Heart right ventricle (tissue), 16 donors: ENCODE results near the gene KIF15. TPM values are rescaled to one million over a fixed set of nuclear protein-coding genes. Genes with fewer than 3 reads are reported as not detected.

Experiments
- ATAC-seq, 8 donors: fragments of 200-7000 bp; cut with Tn5 transposase; one replicate each; pipeline ENCODE4 v1.9.1; 2020; ENCODE audit warnings: mild to moderate bottlenecking in 8 of 8, moderate library complexity in 8 of 8, moderate number of reproducible peaks in 1 of 8
- DNase-seq, 2 donors: peaks; one replicate each; pipeline ENCODE4 v3.0.0-alpha.2; 2020
- H3K27ac ChIP-seq, 10 donors: fragments of 200-600 bp; sonication (generic) in 2 of 10; one replicate each; pipeline versions ENCODE4 v1.5.0 to v1.8.0; 2020 to 2022; ENCODE audit warnings: mild to moderate bottlenecking in 3 of 10
- H3K27me3 ChIP-seq, 7 donors: fragments of 200-600 bp; one replicate each; pipeline ENCODE4 v1.8.0; 2021 to 2022; ENCODE audit warnings: mild to moderate bottlenecking in 2 of 7
- H3K36me3 ChIP-seq, 9 donors: fragments of 200-600 bp; sonication (generic) in 1 of 9; one replicate each; pipeline versions ENCODE4 v1.5.0 to v1.8.0; 2020 to 2022; ENCODE audit warnings: mild to moderate bottlenecking in 2 of 9
- H3K4me1 ChIP-seq, 9 donors: fragments of 200-600 bp; sonication (generic) in 1 of 9; one replicate each; pipeline versions ENCODE4 v1.5.0 to v1.8.0; 2020 to 2022; ENCODE audit warnings: mild to moderate bottlenecking in 4 of 9
- H3K4me3 ChIP-seq, 10 donors: fragments of 200-600 bp; sonication (generic) in 2 of 10; one replicate each; pipeline versions ENCODE4 v1.5.0 to v1.8.0; 2020 to 2022; ENCODE audit warnings: mild to moderate bottlenecking in 7 of 10, moderate library complexity in 2 of 10
- H3K9me3 ChIP-seq, 11 donors: fragments of 200-600 bp in 10 of 11; sonication (generic) in 2 of 11; one replicate each; pipeline versions ENCODE4 v1.5.0 to v1.8.0; 2013 to 2022; ENCODE audit warnings: mild to moderate bottlenecking in 2 of 11, control low read depth in 1 of 11, moderate library complexity in 1 of 11
- WGBS, 2 donors: extraction: QIAGEN DNeasy Blood & Tissue Kit; methylation state at CpG; one replicate each; pipeline ENCODE4 v1.1.7; 2013; ENCODE audit warnings: inconsistent platforms in 1 of 2; 5-methylcytosine and 5-hydroxymethylcytosine counted together
- intact Hi-C, 10 donors: fragments of 100-400 bp; cut with DNase I; formaldehyde crosslinking; loops; one replicate each; pipeline versions ENCODE4 v1.11.1 to v1.14.2; 2022
- long read RNA-seq, 3 donors: library from polyadenylated mRNA; unstranded; transcript quantifications; one replicate each; pipeline ENCODE4 v2.0.0, GENCODE V29; 2020 to 2021
- polyA plus RNA-seq, 2 donors: library from polyadenylated mRNA; stranded (reverse); fragments of 200-250 nt; gene quantifications; one replicate each; pipeline ENCODE4 v1.2.3, GENCODE V29; 2013
- total RNA-seq, 10 donors: library from RNA; stranded (reverse); fragmentation: NEBNext Ultra II Directional in 3 of 10; extraction: Animal tissue kit (Norgen Biotek cat#: 25700) in 3 of 10; gene quantifications; one replicate each; pipeline versions ENCODE4 v1.2.1 to v1.2.4, GENCODE V29; 2021 to 2023
- TF ChIP-seq, protein P1 (sequence below), 9 donors: fragments of 200-600 bp; sonication (generic) in 2 of 9; IDR thresholded peaks; one replicate each; pipeline versions ENCODE4 v1.5.0 to v1.8.0; 2021 to 2022; ENCODE audit warnings: antibody characterized with exemption in 9 of 9, mild to moderate bottlenecking in 5 of 9, moderate library complexity in 1 of 9
- donor health status: Arrhythmogenic right ventricular cardiomyopathy.
- donor health status: ischemic (EF 13 %, LVEDD 7.1; RV severe dilation, severe dysfunction).
- donor health status: healthy with polysubstance abuse.
- donor health status: DM: no; HTN: yes; CAD: no.
- donor health status: DM: no; HTN: no; CAD: no.
- donor health status: ischemic (EF 25% LVEDD 6.9; RV normal size, moderate dysfunction).
- donor health status: ischemic (EF 25% LVEDD 5.7; RV mildly dilated, moderate dysfunction).
- donor health status: healthy.
- donor health status: DM: yes; HTN: yes; CAD: no.
- donor health status: Ischemic cardiomyopathy.
- donor health status: ischemic (EF 35%, LVEDD 5.7; RV mildly dilated, moderate dysfunction).
- donor health status: nonischemic (EF 11% LVEDD 7.7; RV severe dilation, severe dysfunction).
- donor health status: DM: yes; HTN: yes; CAD: no.
- donor health status: PGD.
- donor health status: ischemic (EF 29% LVEDD 5.4; RV normal size, mild dysfunction).
- donor health status: nonischemic (EF 23%, LVEDD 6.1; RV moderate dilation, normal function).

The KIF15 gene, protein sequence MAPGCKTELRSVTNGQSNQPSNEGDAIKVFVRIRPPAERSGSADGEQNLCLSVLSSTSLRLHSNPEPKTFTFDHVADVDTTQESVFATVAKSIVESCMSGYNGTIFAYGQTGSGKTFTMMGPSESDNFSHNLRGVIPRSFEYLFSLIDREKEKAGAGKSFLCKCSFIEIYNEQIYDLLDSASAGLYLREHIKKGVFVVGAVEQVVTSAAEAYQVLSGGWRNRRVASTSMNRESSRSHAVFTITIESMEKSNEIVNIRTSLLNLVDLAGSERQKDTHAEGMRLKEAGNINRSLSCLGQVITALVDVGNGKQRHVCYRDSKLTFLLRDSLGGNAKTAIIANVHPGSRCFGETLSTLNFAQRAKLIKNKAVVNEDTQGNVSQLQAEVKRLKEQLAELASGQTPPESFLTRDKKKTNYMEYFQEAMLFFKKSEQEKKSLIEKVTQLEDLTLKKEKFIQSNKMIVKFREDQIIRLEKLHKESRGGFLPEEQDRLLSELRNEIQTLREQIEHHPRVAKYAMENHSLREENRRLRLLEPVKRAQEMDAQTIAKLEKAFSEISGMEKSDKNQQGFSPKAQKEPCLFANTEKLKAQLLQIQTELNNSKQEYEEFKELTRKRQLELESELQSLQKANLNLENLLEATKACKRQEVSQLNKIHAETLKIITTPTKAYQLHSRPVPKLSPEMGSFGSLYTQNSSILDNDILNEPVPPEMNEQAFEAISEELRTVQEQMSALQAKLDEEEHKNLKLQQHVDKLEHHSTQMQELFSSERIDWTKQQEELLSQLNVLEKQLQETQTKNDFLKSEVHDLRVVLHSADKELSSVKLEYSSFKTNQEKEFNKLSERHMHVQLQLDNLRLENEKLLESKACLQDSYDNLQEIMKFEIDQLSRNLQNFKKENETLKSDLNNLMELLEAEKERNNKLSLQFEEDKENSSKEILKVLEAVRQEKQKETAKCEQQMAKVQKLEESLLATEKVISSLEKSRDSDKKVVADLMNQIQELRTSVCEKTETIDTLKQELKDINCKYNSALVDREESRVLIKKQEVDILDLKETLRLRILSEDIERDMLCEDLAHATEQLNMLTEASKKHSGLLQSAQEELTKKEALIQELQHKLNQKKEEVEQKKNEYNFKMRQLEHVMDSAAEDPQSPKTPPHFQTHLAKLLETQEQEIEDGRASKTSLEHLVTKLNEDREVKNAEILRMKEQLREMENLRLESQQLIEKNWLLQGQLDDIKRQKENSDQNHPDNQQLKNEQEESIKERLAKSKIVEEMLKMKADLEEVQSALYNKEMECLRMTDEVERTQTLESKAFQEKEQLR (N-terminal part only)
- total RNA-seq (1 to 10 TPM in 1 of 10 donors, under 1 TPM in 9; 0.17 to 1.9 (median 0.50) TPM), polyA plus RNA-seq (under 1 TPM; 0.22 to 0.32 TPM)
- long read RNA-seq, donor 1, partial matches to known transcripts: 0 of 1 reads
- long read RNA-seq, donor 1, other reads (novel, unspliced or antisense): 1 of 1 reads
- long read RNA-seq, donor 2: 0 reads
- long read RNA-seq, donor 3: 0 reads

DNA sequence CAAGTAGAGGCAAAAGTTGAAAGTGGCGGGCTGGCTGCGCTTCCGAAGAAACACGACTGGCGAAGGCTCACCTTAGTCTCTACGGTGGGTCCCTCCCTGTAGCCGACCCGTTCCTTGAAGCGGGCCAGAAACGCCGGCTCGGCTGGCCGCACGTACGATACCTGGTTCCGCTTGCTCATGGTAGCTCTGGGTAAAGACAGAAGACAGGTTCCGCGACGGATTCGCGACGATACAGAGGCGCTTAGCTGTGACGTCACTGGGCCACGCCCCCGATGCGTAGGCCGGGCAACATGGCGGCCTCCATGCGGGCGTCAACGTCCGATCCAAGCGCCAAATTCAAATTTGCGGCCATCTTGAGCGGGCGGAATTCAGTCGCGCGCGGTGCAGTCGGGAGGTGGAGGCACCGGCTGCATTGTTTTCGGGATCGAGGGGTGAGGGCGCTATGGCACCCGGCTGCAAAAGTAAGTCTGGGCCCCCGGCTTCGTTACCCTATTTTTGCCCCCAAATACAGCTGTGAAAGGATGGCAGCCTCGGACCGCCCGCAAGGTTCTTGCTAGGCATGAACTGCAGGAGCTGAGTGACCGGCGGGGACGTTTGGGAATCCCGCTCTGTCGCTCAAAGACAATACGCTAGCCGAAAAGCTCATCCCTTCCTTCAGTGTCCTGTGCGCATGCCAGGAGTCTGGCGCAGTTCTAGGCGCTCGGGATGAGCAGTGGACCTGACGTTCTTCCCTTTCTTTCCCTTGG is at the start of gene KIF15, which contains the start of gene KIAA1143:
Gene KIF15 (plus strand): TSS at position 371 of the 746 bp plus-strand sequence. CDS start 72 bp downstream, at position 443.
Gene KIAA1143 (minus strand): TSS at position 196 of the 746 bp plus-strand sequence. CDS start 17 bp downstream, at position 179.
- ATAC-seq: peak; percentile 99 to 100 (median 100)
- Histone ChIP-seq H3K4me1 (peaks cover 0 to 21% (median 12%) of the 10 kb centered on the region in 9 donors), H3K27me3 (no peaks in the 10 kb centered on the region), H3K27ac (peak within 1 kb of the TSS in 9 of 10 donors; percentile 26 to 92 (median 75)), H3K4me3 (peak within 1 kb of the TSS; percentile 56 to 94 (median 86)), H3K36me3 (peaks cover 0 to 26% (median 5%) of the 10 kb centered on the region in 9 donors), H3K9me3 (peaks cover 0 to 37% (median 0%) of the 10 kb centered on the region in 11 donors)
- TF ChIP-seq, protein P1, sequence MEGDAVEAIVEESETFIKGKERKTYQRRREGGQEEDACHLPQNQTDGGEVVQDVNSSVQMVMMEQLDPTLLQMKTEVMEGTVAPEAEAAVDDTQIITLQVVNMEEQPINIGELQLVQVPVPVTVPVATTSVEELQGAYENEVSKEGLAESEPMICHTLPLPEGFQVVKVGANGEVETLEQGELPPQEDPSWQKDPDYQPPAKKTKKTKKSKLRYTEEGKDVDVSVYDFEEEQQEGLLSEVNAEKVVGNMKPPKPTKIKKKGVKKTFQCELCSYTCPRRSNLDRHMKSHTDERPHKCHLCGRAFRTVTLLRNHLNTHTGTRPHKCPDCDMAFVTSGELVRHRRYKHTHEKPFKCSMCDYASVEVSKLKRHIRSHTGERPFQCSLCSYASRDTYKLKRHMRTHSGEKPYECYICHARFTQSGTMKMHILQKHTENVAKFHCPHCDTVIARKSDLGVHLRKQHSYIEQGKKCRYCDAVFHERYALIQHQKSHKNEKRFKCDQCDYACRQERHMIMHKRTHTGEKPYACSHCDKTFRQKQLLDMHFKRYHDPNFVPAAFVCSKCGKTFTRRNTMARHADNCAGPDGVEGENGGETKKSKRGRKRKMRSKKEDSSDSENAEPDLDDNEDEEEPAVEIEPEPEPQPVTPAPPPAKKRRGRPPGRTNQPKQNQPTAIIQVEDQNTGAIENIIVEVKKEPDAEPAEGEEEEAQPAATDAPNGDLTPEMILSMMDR (IDR thresholded peaks at IDR 0.05): peak in 3 of 9 donors; percentile 23 to 30 (median 29)
- intact Hi-C loops: loop anchor here in 6 of 10 donors (1.0 to 10.0 kb wide), 8 partner anchors 32 to 247 kb away; partner anchors contain the start of genes TMEM42 (in 5 of the 6), ZNF502 (in 2 of the 6) and ZNF501 (in 1 of the 6)
- WGBS, 2 donors: 0 to 2% methylated on average over 64 of the region's 64 CpGs
- DNase-seq: peak; percentile 95 to 97

DNA sequence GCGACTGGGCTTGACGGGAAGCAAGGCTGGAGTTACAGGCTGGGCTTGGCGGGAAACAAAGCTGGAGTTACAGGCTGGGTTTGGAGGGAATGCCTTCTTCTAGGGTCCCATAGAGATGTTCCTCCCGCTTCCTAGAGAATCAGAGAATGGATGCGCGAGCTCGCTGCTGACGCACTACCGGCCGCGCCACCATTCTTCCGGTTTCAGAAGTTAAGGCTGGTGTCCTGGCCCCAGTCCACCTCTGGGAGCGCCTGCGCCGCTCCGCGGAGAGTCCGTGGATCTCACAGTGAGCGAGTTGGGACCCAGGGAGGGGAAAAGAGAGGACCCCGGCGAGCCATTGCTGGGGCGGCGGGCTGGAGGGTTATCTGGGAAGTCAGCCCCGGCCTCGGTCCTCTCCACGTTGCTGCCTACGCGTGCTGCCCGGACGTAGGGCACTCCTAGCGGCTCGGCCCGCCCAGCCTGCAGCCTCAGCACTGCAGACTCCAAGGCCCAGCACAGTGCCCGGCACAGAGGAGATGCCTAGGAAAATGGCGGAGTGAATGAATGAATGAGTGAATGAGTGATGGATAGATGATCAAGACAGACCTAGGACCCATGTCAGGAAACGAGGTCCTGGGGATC is 49.0 kb upstream of the KIF15 start, which contains the start of gene ZNF502:
Gene ZNF502 (plus strand): TSS at position 206 of the 621 bp plus-strand sequence. CDS start 7,602 bp downstream, outside the sequence.
- H3K4me3 ChIP-seq: peak within 1 kb of the TSS; percentile 67 to 97 (median 83)
- TF ChIP-seq, protein P1 (IDR thresholded peaks at IDR 0.05): peak in 8 of 9 donors; percentile 10 to 58 (median 44)
- peak within 1 kb of the TSS in 9 of 10 donors; percentile 41 to 82 (median 73) for H3K27ac ChIP-seq
- peaks cover 0 to 37% (median 9%) of the 10 kb centered on the region in 9 donors for H3K36me3 ChIP-seq
- intact Hi-C loops: loop anchor here in 4 of 10 donors (1.0 to 10.0 kb wide), 5 partner anchors 16 to 178 kb away; partner anchors contain the start of genes KIAA1143 (in 2 of the 4), KIF15 (in 2 of the 4) and ZNF501 (in 2 of the 4)
- DNase-seq: peak; percentile 87 to 91
- peak; percentile 98 to 99 (median 98) for ATAC-seq
- H3K27me3 ChIP-seq: peaks cover 0 to 21% (median 5%) of the 10 kb centered on the region in 7 donors
- 1 to 2% methylated on average over 36 of the region's 36 CpGs for WGBS, 2 donors
- peaks cover 0 to 12% (median 6%) of the 10 kb centered on the region in 9 donors for H3K4me1 ChIP-seq
- H3K9me3 ChIP-seq: peaks cover 0 to 69% (median 40%) of the 10 kb centered on the region in 11 donors
